Upper lobe of left lung (tissue), 6 donors: ENCODE measurements around the gene IL9R. TPM values are rescaled to one million over a fixed set of nuclear protein-coding genes. Genes with fewer than 3 reads are reported as not detected.
"Not testable (repeated sequence)": the region's sequence is repeated elsewhere in the genome, so short reads cannot be mapped to it uniquely, and the experiment has no call there.

Experiments used
- ATAC-seq, 2 donors: fragments of 200-7000 bp; cut with Tn5 transposase; one replicate each; pipeline ENCODE4 v1.9.1; 2022; ENCODE audit warnings: mild to moderate bottlenecking in 2 of 2, moderate library complexity in 2 of 2; ENCODE audit not compliant: low FRiP score in 2 of 2
- DNase-seq, 2 donors: peaks; one replicate each; pipeline ENCODE4 v3.0.0-alpha.2; 2019 to 2020
- H3K27ac ChIP-seq, 4 donors: fragments of 200-600 bp; sonication (generic); one replicate each; pipeline ENCODE4 v1.5.1; 2016 to 2019
- H3K27me3 ChIP-seq, 4 donors: fragments of 200-600 bp; sonication (generic); one replicate each; pipeline ENCODE4 v1.5.1; 2017 to 2019
- H3K36me3 ChIP-seq, 4 donors: fragments of 200-600 bp; sonication (generic); one replicate each; pipeline ENCODE4 v1.5.1; 2016 to 2019
- H3K4me1 ChIP-seq, 4 donors: fragments of 200-600 bp; sonication (generic); one replicate each; pipeline ENCODE4 v1.5.1; 2018 to 2019
- H3K4me3 ChIP-seq, 4 donors: fragments of 200-600 bp; sonication (generic); one replicate each; pipeline ENCODE4 v1.5.1; 2017 to 2019; ENCODE audit warnings: mild to moderate bottlenecking in 2 of 4, moderate library complexity in 1 of 4
- H3K9me3 ChIP-seq, 4 donors: fragments of 200-600 bp; sonication (generic); one replicate each; pipeline ENCODE4 v1.5.1; 2018 to 2019
- CTCF ChIP-seq, 6 experiments: fragments of 450-650 bp in 4 of 6; fragments of 200-600 bp in 2 of 6; sonication (generic) in 2 of 6; IDR thresholded peaks; one replicate each; pipeline ENCODE4 v1.5.1; 2016 to 2019; ENCODE audit warnings: antibody characterized with exemption in 6 of 6
- EP300 ChIP-seq, 4 donors: sonication (generic); formaldehyde crosslinking; IDR thresholded peaks; one replicate each; pipeline ENCODE4 v1.5.1; 2017; ENCODE audit warnings: antibody characterized with exemption in 4 of 4, control low read depth in 2 of 4
- POLR2A ChIP-seq, 4 donors: fragments of 450-650 bp; IDR thresholded peaks; one replicate each; pipeline ENCODE4 v1.5.1; 2016 to 2017; ENCODE audit warnings: antibody characterized with exemption in 4 of 4, mild to moderate bottlenecking in 2 of 4
- POLR2AphosphoS5 ChIP-seq, 2 donors: sonication (generic); formaldehyde crosslinking; IDR thresholded peaks; one replicate each; pipeline ENCODE4 v1.5.1; 2017; ENCODE audit warnings: antibody characterized with exemption in 2 of 2
- WGBS, 2 donors: methylation state at CpG; one replicate each; pipeline ENCODE4 v1.1.5; 2017 to 2018; 5-methylcytosine and 5-hydroxymethylcytosine counted together
- total RNA-seq, 6 donors: library from RNA; depleted of rRNA in 4 of 6; stranded (reverse); fragments of >200 nt in 4 of 6; gene quantifications; one replicate each; pipeline versions ENCODE4 v1.1.0 to v1.2.1, GENCODE V29; 2016 to 2021
- donor health status: DM: no; HTN: no; CAD: no; lungs with moderate emphysema.
- donor health status: DM: no; HTN: yes; CAD: no; lungs with severe emphysema.

Gene IL9R
- total RNA-seq, 6 donors from 2014 or later: 1.0 to 2.7 (median 1.7) TPM; not detected in 1

GRCh38 chrX:155995321-155995875, 2.1 kb upstream of the IL9R start:
- DNase-seq (no peak), ATAC-seq (no peak)
- Histone ChIP-seq H3K27me3 (no peaks in the 10 kb centered on the region), H3K9me3 (no peaks in the 10 kb centered on the region), H3K27ac (no peak overlapping the region), H3K36me3 (no peaks in the 10 kb centered on the region), H3K4me1 (no peaks in the 10 kb centered on the region), H3K4me3 (no peak overlapping the region)
- TF ChIP-seq EP300 (IDR thresholded peaks at IDR 0.05): no peak
- no peak for TF ChIP-seq CTCF (IDR thresholded peaks at IDR 0.05)
- no peak for TF ChIP-seq POLR2A (IDR thresholded peaks at IDR 0.05)
- no peak for TF ChIP-seq POLR2AphosphoS5 (IDR thresholded peaks at IDR 0.05)

- peak overlapping the region in 1 of 4 donors; percentile 26 for H3K27ac ChIP-seq
- ATAC-seq: no peak
- H3K36me3 ChIP-seq: no peaks in the 10 kb centered on the region
- H3K4me3 ChIP-seq: no peak overlapping the region
- H3K9me3 ChIP-seq: no peaks in the 10 kb centered on the region
- no peaks in the 10 kb centered on the region for H3K4me1 ChIP-seq
- no peaks in the 10 kb centered on the region for H3K27me3 ChIP-seq
- no peak for TF ChIP-seq CTCF (IDR thresholded peaks at IDR 0.05)
- no peak for TF ChIP-seq EP300 (IDR thresholded peaks at IDR 0.05)
- no peak for TF ChIP-seq POLR2AphosphoS5 (IDR thresholded peaks at IDR 0.05)
- TF ChIP-seq POLR2A (IDR thresholded peaks at IDR 0.05): no peak
- DNase-seq: no peak
- WGBS, 2 donors: 18 to 65% methylated on average over 1 of the region's 1 CpG
Measured at GRCh38 chrX:155998116-155998515, 620 bp downstream of the IL9R start.

- H3K4me1 ChIP-seq: no peaks in the 10 kb centered on the region
- H3K27me3 ChIP-seq: no peaks in the 10 kb centered on the region
- H3K4me3 ChIP-seq: no peak overlapping the region
- ATAC-seq (no peak), DNase-seq (no peak)
- TF ChIP-seq POLR2AphosphoS5 (IDR thresholded peaks at IDR 0.05): no peak
- TF ChIP-seq EP300 (IDR thresholded peaks at IDR 0.05): no peak
- no peak for TF ChIP-seq CTCF (IDR thresholded peaks at IDR 0.05)
- TF ChIP-seq POLR2A (IDR thresholded peaks at IDR 0.05): no peak
- 81 to 85% methylated on average over 9 of the region's 9 CpGs for WGBS, 2 donors
- no peaks in the 10 kb centered on the region for H3K36me3 ChIP-seq
- no peak overlapping the region for H3K27ac ChIP-seq
- no peaks in the 10 kb centered on the region for H3K9me3 ChIP-seq
Measured at GRCh38 chrX:155998761-155999510, 1.4 kb downstream of the IL9R start.

GRCh38 chrX:155999751-156000150, 2.3 kb downstream of the IL9R start:
- H3K4me3 ChIP-seq, H3K36me3 ChIP-seq, ATAC-seq, H3K9me3 ChIP-seq, H3K4me1 ChIP-seq, DNase-seq, H3K27me3 ChIP-seq, H3K27ac ChIP-seq: not testable (repeated sequence)
- 69 to 72% methylated on average over 9 of the region's 9 CpGs for WGBS, 2 donors

GRCh38 chrX:156000361-156000926, 2.9 kb downstream of the IL9R start:
- no peaks in the 10 kb centered on the region for H3K27me3 ChIP-seq
- ATAC-seq: no peak
- no peaks in the 10 kb centered on the region for H3K36me3 ChIP-seq
- no peaks in the 10 kb centered on the region for H3K4me1 ChIP-seq
- H3K27ac ChIP-seq: no peak overlapping the region
- no peaks in the 10 kb centered on the region for H3K9me3 ChIP-seq
- no peak for DNase-seq
- H3K4me3 ChIP-seq: no peak overlapping the region
- WGBS, 2 donors: 71 to 83% methylated on average over 2 to 5 of the region's 5 CpGs
- TF ChIP-seq CTCF (IDR thresholded peaks at IDR 0.05): no peak
- TF ChIP-seq POLR2A (IDR thresholded peaks at IDR 0.05): no peak
- no peak for TF ChIP-seq EP300 (IDR thresholded peaks at IDR 0.05)
- no peak for TF ChIP-seq POLR2AphosphoS5 (IDR thresholded peaks at IDR 0.05)
